Endodermal cell (in vitro differentiated cells): ENCODE measurements around the gene PAFAH1B1. TPM values are rescaled to one million over a fixed set of nuclear protein-coding genes. Genes with fewer than 3 reads are reported as not detected.

Source experiments
- DNase-seq: peaks from one replicate; pipeline ENCODE4 v3.0.0-alpha.2; 2017
- H3K27ac ChIP-seq: 2 replicates; pipeline ENCODE4 v1.5.1; 2013; ENCODE audit warnings: mild to moderate bottlenecking, low read depth, low read length, moderate library complexity
- H3K27me3 ChIP-seq: 2 replicates; pipeline ENCODE4 v1.6.1; 2013; ENCODE audit warnings: mild to moderate bottlenecking, low read length, moderate library complexity; ENCODE audit not compliant: insufficient read depth, control insufficient read depth, poor library complexity, severe bottlenecking
- H3K36me3 ChIP-seq: 2 replicates; pipeline ENCODE4 v1.7.0; 2013; ENCODE audit warnings: mild to moderate bottlenecking, low read length, moderate library complexity; ENCODE audit not compliant: control insufficient read depth, insufficient read depth
- H3K4me1 ChIP-seq: one replicate; pipeline ENCODE4 v1.7.0; 2013; ENCODE audit warnings: low read length; ENCODE audit not compliant: control insufficient read depth, insufficient read depth
- H3K4me3 ChIP-seq: 2 replicates; pipeline ENCODE4 v1.5.1; 2013; ENCODE audit warnings: mild to moderate bottlenecking, low read length, moderate library complexity
- H3K9ac ChIP-seq: 2 replicates; pipeline ENCODE4 v1.6.1; 2013; ENCODE audit warnings: mild to moderate bottlenecking, low read length, moderate library complexity; ENCODE audit not compliant: poor library complexity, severe bottlenecking; ENCODE audit errors: extremely low read depth
- H3K9me3 ChIP-seq: 2 replicates; pipeline ENCODE4 v1.6.1; 2013; ENCODE audit warnings: mild to moderate bottlenecking, low read length, moderate library complexity; ENCODE audit not compliant: control insufficient read depth
- H3K27ac Mint-ChIP-seq: 2 replicates; pipeline ENCODE4 v1.8.0; 2020; ENCODE audit warnings: mixed read lengths
- H3K27me3 Mint-ChIP-seq: 2 replicates; pipeline ENCODE4 v1.8.0; 2021; ENCODE audit warnings: mild to moderate bottlenecking, mixed read lengths; ENCODE audit not compliant: insufficient read depth
- H3K36me3 Mint-ChIP-seq: 2 replicates; pipeline ENCODE4 v1.8.0; 2020; ENCODE audit warnings: low read depth, mixed read lengths
- H3K4me1 Mint-ChIP-seq: 2 replicates; pipeline ENCODE4 v1.8.0; 2020; ENCODE audit warnings: mixed read lengths
- H3K4me3 Mint-ChIP-seq: 2 replicates; pipeline ENCODE4 v1.8.0; 2020; ENCODE audit warnings: mild to moderate bottlenecking, moderate library complexity, mixed read lengths
- H3K9me3 Mint-ChIP-seq: 2 replicates; pipeline ENCODE4 v1.8.0; 2020; ENCODE audit warnings: mild to moderate bottlenecking, mixed read lengths
- WGBS, 2 experiments: methylation state at CpG; one replicate each; pipeline versions ENCODE4 v1.1.5 to v1.1.7; 2013; ENCODE audit warnings: missing lambda C conversion rate in 2 of 2, mixed read lengths in 1 of 2; ENCODE audit not compliant: insufficient coverage in 1 of 2, insufficient read length in 1 of 2; 5-methylcytosine and 5-hydroxymethylcytosine counted together
- total RNA-seq, 2 donors: library from RNA; stranded (reverse); fragmentation: NEBNext Ultra II Directional in 1 of 2; extraction: Animal tissue kit (Norgen Biotek cat#: 25700) in 1 of 2; gene quantifications; 2 replicates in 1 of 2; 3 replicates in 1 of 2; pipeline ENCODE4 v1.2.1, GENCODE V29; 2021
- TF ChIP-seq, protein P1 (sequence below): fragments of 200-600 bp; sonication (generic); conservative IDR thresholded peaks from 2 replicates; pipeline ENCODE4 v1.5.0; 2021; ENCODE audit warnings: antibody characterized with exemption, mild to moderate bottlenecking

The PAFAH1B1 gene
- total RNA-seq, 2 donors from 2014 or later = 157 to 200 TPM

DNA sequence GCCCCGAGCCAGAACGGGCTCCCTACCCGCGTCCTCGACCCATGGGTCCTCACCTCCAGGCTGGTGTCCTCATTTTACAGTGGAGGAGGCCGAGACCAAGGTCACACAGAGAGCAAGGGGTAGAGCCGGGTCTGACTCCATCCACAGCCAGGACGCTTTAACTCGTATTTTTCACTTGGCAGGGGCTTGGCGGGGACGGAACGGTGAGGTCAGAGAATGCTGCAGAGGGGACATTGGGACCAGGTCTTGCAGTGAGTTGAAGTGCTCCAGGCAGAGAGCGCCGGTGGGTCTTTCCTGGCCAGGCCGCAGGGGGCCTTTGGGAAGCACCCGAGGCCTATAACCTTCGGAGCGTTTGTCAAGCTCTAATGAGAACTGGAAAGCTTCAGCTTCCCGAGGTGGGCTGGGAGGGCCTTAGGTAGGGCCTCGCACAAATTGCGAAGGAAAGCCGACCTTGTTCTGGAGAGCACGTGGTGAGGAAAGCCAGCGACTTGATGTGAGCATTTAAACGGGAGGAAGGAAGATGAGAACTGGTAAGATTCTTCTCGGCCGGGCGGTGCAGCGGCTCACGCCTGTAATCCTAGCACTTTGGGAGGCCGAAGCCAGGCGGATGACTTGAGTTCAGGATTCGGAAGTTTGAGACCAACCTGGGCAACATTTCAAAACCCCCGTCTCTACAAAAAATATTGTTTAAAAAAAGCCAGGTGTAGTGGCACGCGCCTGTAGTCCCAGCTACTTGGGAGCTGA, 119.0 kb downstream of the PAFAH1B1 start:
- TF ChIP-seq, protein P1, sequence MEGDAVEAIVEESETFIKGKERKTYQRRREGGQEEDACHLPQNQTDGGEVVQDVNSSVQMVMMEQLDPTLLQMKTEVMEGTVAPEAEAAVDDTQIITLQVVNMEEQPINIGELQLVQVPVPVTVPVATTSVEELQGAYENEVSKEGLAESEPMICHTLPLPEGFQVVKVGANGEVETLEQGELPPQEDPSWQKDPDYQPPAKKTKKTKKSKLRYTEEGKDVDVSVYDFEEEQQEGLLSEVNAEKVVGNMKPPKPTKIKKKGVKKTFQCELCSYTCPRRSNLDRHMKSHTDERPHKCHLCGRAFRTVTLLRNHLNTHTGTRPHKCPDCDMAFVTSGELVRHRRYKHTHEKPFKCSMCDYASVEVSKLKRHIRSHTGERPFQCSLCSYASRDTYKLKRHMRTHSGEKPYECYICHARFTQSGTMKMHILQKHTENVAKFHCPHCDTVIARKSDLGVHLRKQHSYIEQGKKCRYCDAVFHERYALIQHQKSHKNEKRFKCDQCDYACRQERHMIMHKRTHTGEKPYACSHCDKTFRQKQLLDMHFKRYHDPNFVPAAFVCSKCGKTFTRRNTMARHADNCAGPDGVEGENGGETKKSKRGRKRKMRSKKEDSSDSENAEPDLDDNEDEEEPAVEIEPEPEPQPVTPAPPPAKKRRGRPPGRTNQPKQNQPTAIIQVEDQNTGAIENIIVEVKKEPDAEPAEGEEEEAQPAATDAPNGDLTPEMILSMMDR = no peak
- Mint-ChIP-seq H3K27ac (peak overlapping the region; percentile 72), H3K4me1 (peaks cover 42% of the 10 kb centered on the region), H3K36me3 (no peaks in the 10 kb centered on the region), H3K9me3 (no peaks in the 10 kb centered on the region), H3K4me3 (peak overlapping the region; percentile 66), H3K27me3 (peaks cover 6% of the 10 kb centered on the region)
- Histone ChIP-seq H3K27ac (no peak overlapping the region), H3K9me3 (no peaks in the 10 kb centered on the region), H3K36me3 (no peaks in the 10 kb centered on the region), H3K4me1 (peaks cover 13% of the 10 kb centered on the region), H3K9ac (no peak overlapping the region), H3K27me3 (no peaks in the 10 kb centered on the region), H3K4me3 (peak overlapping the region; percentile 73)
- 87 to 92% methylated on average over 33 to 36 of the region's 36 CpGs for WGBS, 2 experiments
- peak; percentile 79 for DNase-seq

DNA sequence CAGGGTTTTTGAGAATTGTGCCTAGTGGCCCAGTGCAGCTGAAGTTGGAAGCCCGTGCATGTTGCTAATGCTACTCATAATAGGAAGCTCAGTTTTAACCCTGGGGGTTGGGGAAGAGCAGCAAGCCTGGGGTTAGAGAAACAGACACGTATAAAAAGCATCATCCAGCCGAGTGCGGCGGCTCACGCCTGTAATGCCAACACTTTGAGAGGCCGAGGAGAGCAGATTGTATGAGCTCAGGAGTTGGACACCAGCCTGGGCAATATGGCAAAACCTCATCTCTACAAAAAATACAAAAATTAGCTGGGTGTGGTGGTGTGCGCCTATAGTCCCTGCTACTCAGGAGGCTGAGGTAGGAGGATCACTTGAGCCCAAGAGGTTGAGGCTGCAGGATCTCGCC, 120.4 kb downstream of the PAFAH1B1 start:
- H3K27ac Mint-ChIP-seq = no peak overlapping the region
- no peak overlapping the region for H3K4me3 Mint-ChIP-seq
- TF ChIP-seq, protein P1 = no peak
- no peak overlapping the region for H3K27ac ChIP-seq
- H3K36me3 Mint-ChIP-seq = no peaks in the 10 kb centered on the region
- WGBS, 2 experiments = 98 to 99% methylated on average over 8 to 9 of the region's 9 CpGs
- H3K4me1 Mint-ChIP-seq = peaks cover 39% of the 10 kb centered on the region
- H3K27me3 ChIP-seq = no peaks in the 10 kb centered on the region
- H3K9ac ChIP-seq = no peak overlapping the region
- no peak overlapping the region for H3K4me3 ChIP-seq
- H3K4me1 ChIP-seq = peaks cover 6% of the 10 kb centered on the region
- H3K27me3 Mint-ChIP-seq = peaks cover 6% of the 10 kb centered on the region
- no peak for DNase-seq
- no peaks in the 10 kb centered on the region for H3K9me3 ChIP-seq
- H3K9me3 Mint-ChIP-seq = no peaks in the 10 kb centered on the region
- H3K36me3 ChIP-seq = no peaks in the 10 kb centered on the region

DNA sequence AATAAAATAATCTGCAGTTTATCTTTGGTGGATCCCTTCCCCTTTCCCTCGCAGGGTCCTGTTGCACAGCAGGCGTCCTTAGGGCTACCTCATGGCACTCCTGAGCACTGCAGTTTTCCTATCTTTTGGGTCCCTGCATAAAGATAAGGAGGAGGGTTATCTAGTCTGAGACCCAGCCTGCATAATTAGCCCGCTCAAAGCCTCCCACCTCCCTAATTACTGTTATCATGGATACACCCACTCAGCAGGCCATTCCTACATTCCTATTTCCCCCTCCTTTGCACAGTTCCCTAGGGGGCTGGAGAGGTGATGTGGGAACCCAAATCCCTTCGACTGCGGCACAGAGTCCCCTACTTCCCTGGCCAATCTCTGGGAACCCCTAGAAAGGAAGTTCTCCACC, 123.2 kb downstream of the PAFAH1B1 start:
- Mint-ChIP-seq H3K9me3 (no peaks in the 10 kb centered on the region), H3K27ac (peak overlapping the region; percentile 87), H3K27me3 (peaks cover 2% of the 10 kb centered on the region), H3K4me3 (no peak overlapping the region), H3K4me1 (peaks cover 30% of the 10 kb centered on the region), H3K36me3 (no peaks in the 10 kb centered on the region)
- H3K27me3 ChIP-seq = no peaks in the 10 kb centered on the region
- no peak overlapping the region for H3K27ac ChIP-seq
- TF ChIP-seq, protein P1 = no peak
- DNase-seq = peak; percentile 81
- peaks cover 13% of the 10 kb centered on the region for H3K4me1 ChIP-seq
- no peaks in the 10 kb centered on the region for H3K36me3 ChIP-seq
- no peak overlapping the region for H3K9ac ChIP-seq
- H3K9me3 ChIP-seq = no peaks in the 10 kb centered on the region
- WGBS, 2 experiments = 55% methylated on average over 5 of the region's 5 CpGs; no CpG with 5 or more reads in 1 of the 2 experiments
- no peak overlapping the region for H3K4me3 ChIP-seq
